PFSK-1 (cell line): Measurements from ENCODE around the gene AHDC1.

Experiments used
- POLR2AphosphoS5 ChIP-seq: IDR thresholded peaks from 2 replicates; pipeline ENCODE4 v1.6.1; 2012; ENCODE audit warnings: low read depth, mild to moderate bottlenecking, control low read depth, low read length, moderate library complexity
- REST ChIP-seq, 2 experiments: IDR thresholded peaks; 2 replicates each; pipeline versions ENCODE4 v1.6.1 to v1.8.0; 2011 to 2012; ENCODE audit warnings: low read depth in 2 of 2, low read length in 2 of 2, control low read depth in 1 of 2, inconsistent platforms in 1 of 2, mild to moderate bottlenecking in 1 of 2, moderate library complexity in 1 of 2; ENCODE audit not compliant: insufficient read depth in 1 of 2
- SIN3A ChIP-seq: IDR thresholded peaks from 2 replicates; pipeline ENCODE4 v1.6.1; 2012; ENCODE audit warnings: mild to moderate bottlenecking, low read length, moderate library complexity, borderline replicate concordance; ENCODE audit not compliant: insufficient read depth
- TAF1 ChIP-seq: IDR thresholded peaks from 2 replicates; pipeline ENCODE4 v1.6.1; 2012; ENCODE audit warnings: low read length, control low read depth, borderline replicate concordance; ENCODE audit not compliant: insufficient read depth

DNA sequence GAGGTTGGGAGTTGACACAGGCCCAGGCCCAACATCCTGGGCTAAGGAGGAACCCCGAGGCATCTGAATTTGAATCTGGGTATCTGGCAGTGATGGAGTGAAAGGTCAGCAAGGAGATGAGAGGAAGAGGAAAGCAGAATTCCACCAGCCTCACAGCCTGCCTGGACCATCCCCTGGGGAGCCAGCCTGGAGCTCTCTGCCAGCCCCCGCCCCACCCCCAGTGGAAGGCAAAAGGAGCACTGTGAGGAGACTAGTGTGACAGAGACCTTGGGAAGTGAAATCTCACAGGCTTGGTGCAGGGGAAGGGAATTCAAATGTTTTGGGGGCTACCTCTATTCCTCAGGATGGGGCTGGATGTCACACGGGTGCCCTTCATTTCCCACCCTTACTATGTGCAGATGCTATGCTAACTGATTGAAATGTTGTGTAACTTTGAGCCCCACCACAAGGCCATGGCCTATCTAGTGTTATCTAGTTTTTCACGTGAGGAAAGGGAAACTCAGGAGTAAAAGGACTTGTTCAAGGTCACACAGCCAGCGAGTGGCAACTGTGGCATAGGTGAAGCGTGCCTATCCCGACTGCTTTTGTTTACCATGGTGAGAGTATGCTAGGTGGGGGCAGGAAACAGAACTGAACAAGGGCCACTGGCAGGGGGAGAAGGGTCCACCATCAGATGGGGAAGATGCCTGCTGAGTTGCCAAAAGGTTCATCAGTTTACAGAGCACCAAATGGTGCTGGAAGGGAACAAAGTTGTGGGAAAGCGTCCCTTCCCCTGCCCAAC lies 29.8 kb downstream of the AHDC1 start:
- no peak for TF ChIP-seq TAF1
- TF ChIP-seq SIN3A, result no peak
- TF ChIP-seq POLR2AphosphoS5, result no peak
- no peak for TF ChIP-seq REST (IDR thresholded peaks at IDR 0.05; ENCODE audit: insufficient read depth in 1 of 2, low read depth in 2 of 2, low read length in 2 of 2)
